Measurements from ENCODE around the gene LUZP2.

LUZP2 gene

DNA sequence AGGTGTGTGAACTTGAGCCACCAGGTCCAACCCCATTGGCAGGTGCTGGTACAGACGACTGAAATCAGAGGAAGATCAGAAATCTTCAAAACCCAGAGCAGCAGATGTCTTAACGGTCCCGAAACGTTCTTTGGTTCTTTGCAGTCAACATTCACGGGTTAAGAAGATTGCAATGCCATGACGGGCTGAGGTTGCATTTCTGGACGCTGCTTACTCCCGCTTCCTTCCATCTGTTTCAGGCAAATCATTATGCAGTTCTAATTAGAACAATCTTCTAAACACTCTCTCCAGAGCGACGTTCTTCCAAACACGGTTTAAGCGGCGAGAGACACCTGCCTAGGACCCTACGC is 492 bp upstream of the LUZP2 start:
- no peak for TF ChIP-seq CTCF (IDR thresholded peaks at IDR 0.05; ENCODE audit: low read depth, low read length)
- DNase-seq (ENCODE audit: extremely low read depth, low read depth): no peak

GRCh38 chr11:24497831-24498230 is 978 bp downstream of the LUZP2 start:
- no peak for DNase-seq (ENCODE audit: extremely low read depth, low read depth)
- no peak for TF ChIP-seq CTCF (IDR thresholded peaks at IDR 0.05; ENCODE audit: low read depth, low read length)

DNA sequence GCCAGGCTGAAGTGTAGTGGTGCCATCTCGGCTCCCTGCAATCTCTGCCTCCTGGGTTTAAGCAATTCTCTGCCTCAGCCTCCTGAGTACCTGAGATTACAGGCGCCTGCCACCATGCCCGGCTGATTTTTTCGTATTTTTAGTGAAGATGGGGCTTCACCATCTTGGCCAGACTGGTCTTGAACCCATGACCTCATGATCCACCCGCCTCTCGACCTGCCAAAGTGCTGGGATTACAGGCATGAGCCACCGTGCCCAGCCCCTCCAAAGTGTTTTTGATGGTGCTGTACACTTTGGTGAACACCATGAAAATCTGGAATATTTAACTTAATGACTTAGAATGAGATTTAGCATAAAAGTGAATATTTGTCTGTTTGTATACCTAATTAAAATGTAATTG is 5.6 kb downstream of the LUZP2 start:
- no peak for TF ChIP-seq CTCF (IDR thresholded peaks at IDR 0.05; ENCODE audit: low read depth, low read length)
- no peak for DNase-seq (ENCODE audit: extremely low read depth, low read depth)

GRCh38 chr11:24509114-24509513 is 12.3 kb downstream of the LUZP2 start:
- peak; percentile 24 for TF ChIP-seq CTCF (IDR thresholded peaks at IDR 0.05; ENCODE audit: low read depth, low read length)
- DNase-seq (ENCODE audit: extremely low read depth, low read depth): no peak

GRCh38 chr11:24511511-24511910 is 14.7 kb downstream of the LUZP2 start:
- no peak for DNase-seq (ENCODE audit: extremely low read depth, low read depth)
- no peak for TF ChIP-seq CTCF (IDR thresholded peaks at IDR 0.05; ENCODE audit: low read depth, low read length)

- TF ChIP-seq CTCF (IDR thresholded peaks at IDR 0.05; ENCODE audit: low read depth, low read length): no peak
- DNase-seq (ENCODE audit: extremely low read depth, low read depth): no peak
Measured at GRCh38 chr11:24513479-24514218, 16.8 kb downstream of the LUZP2 start.

GRCh38 chr11:24514219-24514594 is 17.4 kb downstream of the LUZP2 start:
- DNase-seq (ENCODE audit: extremely low read depth, low read depth): no peak
- TF ChIP-seq CTCF (IDR thresholded peaks at IDR 0.05; ENCODE audit: low read depth, low read length): no peak

Data from AG09319 (cell line).